K562 (cell line): ENCODE data around the gene AMN1. TPM values are rescaled to one million over a fixed set of nuclear protein-coding genes. Genes with fewer than 3 reads are reported as not detected.

Source experiments
- ATAC-seq: fragments of 200-7000 bp; cut with Tn5 transposase; 3 replicates; pipeline ENCODE4 v1.9.1; 2020; ENCODE audit warnings: moderate library complexity
- BruUV-seq: library from RNA; stranded (reverse); fragments of 400-500 nt; replicated peaks from 2 replicates; lab custom pipeline; 2021; lab: Mats Ljungman, UMichigan
- CTCF ChIA-PET: fragments of 300-600 bp; formaldehyde crosslinking; extraction: SDS; loops from one replicate; lab custom pipeline; 2021; ENCODE audit warnings: low intra/inter-chr PET ratio; lab: Yijun Ruan, JAX
- POLR2A ChIA-PET: fragments of 300-600, 350-650 bp; sonication (Branson Sonifier 250); formaldehyde crosslinking; extraction: SDS; loops from one replicate; lab custom pipeline; 2021; ENCODE audit warnings: antibody characterized with exemption, inconsistent platforms; lab: Yijun Ruan, JAX
- DNase-seq, 4 experiments: peaks; one replicate each; pipeline versions ENCODE4 v3.0.0 to v3.0.0-alpha.2; 2011 to 2018; ENCODE audit warnings: low spot score in 3 of 4, mixed read lengths in 3 of 4; ENCODE audit errors: extremely low read depth in 1 of 4
- FAIRE-seq: peaks from 2 replicates; lab custom pipeline; 2011; peaks lifted over from hg19 to GRCh38; lab: Jason Lieb, UNC
- H2AFZ ChIP-seq: 2 replicates; pipeline ENCODE4 v1.6.0; 2011; ENCODE audit warnings: low read depth, low read length, control low read depth, inconsistent platforms
- H3K27ac ChIP-seq: fragments of 200-600 bp; 3 replicates; pipeline ENCODE4 v1.8.0; 2011; ENCODE audit warnings: low read depth, mild to moderate bottlenecking, control low read depth, inconsistent platforms, low read length, moderate library complexity, mixed read lengths; ENCODE audit errors: extremely low read depth
- H3K27me3 ChIP-seq, 2 experiments: fragments of 300-600 bp in 1 of 2; 2 replicates in 1 of 2; 3 replicates in 1 of 2; pipeline versions ENCODE4 v1.6.0 to v1.8.0; 2011; ENCODE audit warnings: inconsistent platforms in 2 of 2, low read length in 2 of 2, mild to moderate bottlenecking in 1 of 2, mixed read lengths in 1 of 2, moderate library complexity in 1 of 2; ENCODE audit not compliant: control insufficient read depth in 2 of 2, insufficient read depth in 2 of 2
- H3K36me3 ChIP-seq: fragments of 300-600 bp; 3 replicates; pipeline ENCODE4 v1.8.0; 2011; ENCODE audit warnings: mild to moderate bottlenecking, low read length, inconsistent platforms; ENCODE audit not compliant: control insufficient read depth, insufficient read depth
- H3K4me1 ChIP-seq, 2 experiments: fragments of 200-600 bp in 1 of 2; replicated peaks in 1 of 2; 2 replicates in 1 of 2; 3 replicates in 1 of 2; pipeline versions ENCODE4 v1.5.1 to v1.8.0; 2011; ENCODE audit warnings: inconsistent platforms in 2 of 2, low read length in 2 of 2, mild to moderate bottlenecking in 1 of 2, mixed read lengths in 1 of 2, moderate library complexity in 1 of 2; ENCODE audit not compliant: control insufficient read depth in 2 of 2, insufficient read depth in 2 of 2
- H3K4me2 ChIP-seq: 2 replicates; pipeline ENCODE4 v1.6.1; 2011; ENCODE audit warnings: low read length, control low read depth, inconsistent platforms, mixed read lengths; ENCODE audit not compliant: insufficient read depth
- H3K4me3 ChIP-seq: fragments of 200-600 bp; sonication (generic), shearing (Covaris generic); 2 replicates; pipeline ENCODE4 v1.5.1; 2016; ENCODE audit warnings: control low read depth, inconsistent platforms
- H3K79me2 ChIP-seq: fragments of 200-600 bp; 3 replicates; pipeline ENCODE4 v1.8.0; 2011; ENCODE audit warnings: low read length, inconsistent platforms; ENCODE audit not compliant: control insufficient read depth, insufficient read depth
- H3K9ac ChIP-seq, 2 experiments: 2 replicates each; pipeline versions ENCODE4 v1.6.0 to v1.6.1; 2011; ENCODE audit warnings: low read depth in 2 of 2, low read length in 2 of 2, control low read depth in 1 of 2, inconsistent platforms in 1 of 2, mild to moderate bottlenecking in 1 of 2, mixed read lengths in 1 of 2; ENCODE audit not compliant: insufficient read depth in 1 of 2
- H3K9me1 ChIP-seq: one replicate; pipeline ENCODE4 v1.6.0; 2011; ENCODE audit warnings: inconsistent platforms, mild to moderate bottlenecking, low read length, moderate library complexity; ENCODE audit not compliant: control insufficient read depth, insufficient read depth
- H3K9me3 ChIP-seq: replicated peaks from 2 replicates; pipeline ENCODE4 v1.5.1; 2011; ENCODE audit warnings: low read depth, low read length, inconsistent platforms; ENCODE audit not compliant: control insufficient read depth, insufficient read depth
- H4K20me1 ChIP-seq: replicated peaks from 2 replicates; pipeline ENCODE4 v1.6.1; 2011; ENCODE audit warnings: low read length, inconsistent platforms, mixed read lengths; ENCODE audit not compliant: control insufficient read depth, insufficient read depth
- CEBPB ChIP-seq: fragments of 450-650 bp; IDR thresholded peaks from 2 replicates; pipeline ENCODE4 v1.6.1; 2016; ENCODE audit warnings: missing genetic modification characterization, missing compliant biosample characterization
- DPF2 ChIP-seq: fragments of 450-650 bp; IDR thresholded peaks from 2 replicates; pipeline ENCODE4 v1.6.1; 2016
- HLTF ChIP-seq: fragments of 450-650 bp; IDR thresholded peaks from 2 replicates; pipeline ENCODE4 v1.6.1; 2016
- IFI16 ChIP-seq: fragments of 250-450 bp; sonication (Bioruptor Pico); IDR thresholded peaks from 2 replicates; pipeline ENCODE4 v2.1.2; 2022; ENCODE audit warnings: mild to moderate bottlenecking, inconsistent platforms
- ILF3 ChIP-seq: fragments of 450-650 bp; IDR thresholded peaks from 2 replicates; pipeline ENCODE4 v1.6.1; 2018; ENCODE audit warnings: antibody characterized with exemption, mild to moderate bottlenecking, moderate library complexity, borderline replicate concordance
- MAFK ChIP-seq: IDR thresholded peaks from 2 replicates; pipeline ENCODE4 v1.6.1; 2011; ENCODE audit warnings: low read length, improper control_type of control experiment
- SMARCA5 ChIP-seq: fragments of 450-650 bp; IDR thresholded peaks from 2 replicates; pipeline ENCODE4 v1.6.1; 2016
- SMARCE1 ChIP-seq: fragments of 450-650 bp; IDR thresholded peaks from 2 replicates; pipeline ENCODE4 v1.7.1; 2016; ENCODE audit warnings: mild to moderate bottlenecking
- TAF9B ChIP-seq: fragments of 450-650 bp; IDR thresholded peaks from 2 replicates; pipeline ENCODE4 v1.6.1; 2018; ENCODE audit warnings: mild to moderate bottlenecking; ENCODE audit not compliant: partially characterized antibody
- TEAD4 ChIP-seq, 2 experiments: sonication (generic) in 1 of 2; formaldehyde crosslinking in 1 of 2; IDR thresholded peaks; 2 replicates each; pipeline versions ENCODE4 v1.6.1 to v1.8.0; 2012 to 2022; ENCODE audit warnings: borderline replicate concordance in 1 of 2, inconsistent platforms in 1 of 2, low read length in 1 of 2, mild to moderate bottlenecking in 1 of 2, missing genetic modification reagents in 1 of 2
- TRIM24 ChIP-seq, 2 experiments: fragments of 450-650 bp; IDR thresholded peaks; 2 replicates each; pipeline ENCODE4 v1.6.1; 2016
- ZNF561 ChIP-seq: fragments of 450-650 bp; formaldehyde crosslinking; conservative IDR thresholded peaks from 2 replicates; pipeline ENCODE4 v1.4.0; 2020; ENCODE audit warnings: mild to moderate bottlenecking, moderate library complexity
- WGBS: fragments of 100-300 bp; shearing (Covaris generic); methylation state at CpG from one replicate; pipeline ENCODE4 v1.1.6; 2016; ENCODE audit warnings: low coverage, mixed read lengths; ENCODE audit not compliant: insufficient coverage; ENCODE audit errors: missing lambda C conversion rate; 5-methylcytosine and 5-hydroxymethylcytosine counted together
- in situ Hi-C: fragments of 300-500 bp; cut with MboI; formaldehyde crosslinking; loops from 4 replicates; pipeline ENCODE4 v1.15.0; 2018; ENCODE audit warnings: inconsistent platforms, mixed read lengths
- intact Hi-C: fragments of 100-400 bp; cut with micrococcal nuclease; formaldehyde crosslinking; loops from 2 replicates; pipeline ENCODE4 v1.14.2; 2022
- polyA plus RNA-seq, 8 experiments: library from polyadenylated mRNA; depleted of rRNA in 4 of 8; stranded (reverse) in 5 of 8; unstranded in 3 of 8; fragments of >200 nt; fragmentation: Nextera tagmentation in 2 of 8; fragmentation: Illumina TruSeq in 1 of 8; extraction: Ambion mirVana in 2 of 8; extraction: Trizol in 1 of 8; gene quantifications; 2 replicates each; pipeline versions ENCODE4 v1.2.1 to v1.2.3, GENCODE V29; 2011 to 2014; ENCODE audit warnings: inconsistent platforms in 1 of 8, missing spikeins in 1 of 8
- total RNA-seq, 7 experiments: library from RNA; depleted of rRNA in 6 of 7; stranded (reverse); fragments of >200 nt in 6 of 7; fragmentation: Illumina TruSeq in 2 of 7; extraction: Trizol in 2 of 7; gene quantifications; 2 replicates each; pipeline versions ENCODE4 v1.2.1 to v1.2.3, GENCODE V29; 2011 to 2021; ENCODE audit warnings: low replicate concordance in 1 of 7
- TF ChIP-seq, protein P1 (sequence below): sonication (generic); IDR thresholded peaks from 2 replicates; pipeline ENCODE4 v1.6.1; 2016

The AMN1 gene
- total and polyA plus RNA-seq, 9 of the 15 experiments (the other 6 are each of a cell fraction or from before 2014, with no cell fraction given), result 5.2 to 27.6 (median 13.0) TPM

DNA sequence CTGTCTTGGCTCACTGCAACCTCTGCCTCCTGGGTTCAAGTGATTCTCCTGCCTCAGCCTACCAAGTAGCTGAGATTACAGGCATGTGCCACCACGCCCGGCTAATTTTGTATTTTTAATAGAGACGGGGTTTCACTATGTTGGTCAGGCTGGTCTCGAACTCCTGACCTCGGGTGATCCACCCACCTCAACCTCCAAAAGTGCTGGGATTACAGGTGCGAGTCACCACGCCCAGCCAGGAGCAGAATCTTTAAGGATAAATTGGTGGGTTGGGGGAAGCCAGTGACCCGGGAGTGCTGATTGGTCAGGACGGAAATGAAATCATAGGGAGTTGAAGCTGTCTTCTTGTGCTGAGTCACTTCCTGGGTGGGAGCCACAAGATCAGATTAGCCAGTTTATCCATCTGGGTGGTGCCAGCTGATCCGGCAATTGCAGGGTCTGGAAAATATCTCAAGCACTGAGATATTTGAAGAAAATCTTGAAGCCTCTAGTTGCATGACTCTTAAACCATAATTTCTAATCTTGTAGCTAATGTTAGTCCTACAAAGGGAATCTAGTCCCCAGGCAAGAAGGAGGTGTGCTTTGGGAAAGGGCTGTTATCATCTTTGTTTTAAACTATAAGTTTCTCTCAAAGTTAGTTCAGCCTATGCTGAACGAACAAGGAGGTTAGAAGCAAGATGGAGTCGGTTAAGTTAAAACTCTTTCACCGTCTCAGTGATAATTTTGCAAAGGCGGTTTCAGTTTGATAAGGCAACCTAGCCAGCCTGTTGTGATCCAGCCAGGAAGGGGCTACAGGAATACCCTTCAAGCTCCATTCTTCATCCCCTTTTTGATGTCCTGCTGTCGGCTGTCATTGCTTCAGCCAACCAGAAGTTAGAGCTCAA lies 5.0 kb upstream of the AMN1 start (continued):
- TF ChIP-seq ZNF561 (CRISPR knock-in tag) (peak; percentile 80; the same call in 1 of the 2 replicates), TRIM24 (IDR thresholded peaks at IDR 0.05) (peak; percentile 66 to 82; a peak in 3 of 4 replicates)
- TF ChIP-seq, protein P1, sequence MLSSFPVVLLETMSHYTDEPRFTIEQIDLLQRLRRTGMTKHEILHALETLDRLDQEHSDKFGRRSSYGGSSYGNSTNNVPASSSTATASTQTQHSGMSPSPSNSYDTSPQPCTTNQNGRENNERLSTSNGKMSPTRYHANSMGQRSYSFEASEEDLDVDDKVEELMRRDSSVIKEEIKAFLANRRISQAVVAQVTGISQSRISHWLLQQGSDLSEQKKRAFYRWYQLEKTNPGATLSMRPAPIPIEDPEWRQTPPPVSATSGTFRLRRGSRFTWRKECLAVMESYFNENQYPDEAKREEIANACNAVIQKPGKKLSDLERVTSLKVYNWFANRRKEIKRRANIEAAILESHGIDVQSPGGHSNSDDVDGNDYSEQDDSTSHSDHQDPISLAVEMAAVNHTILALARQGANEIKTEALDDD, result peak; percentile 59

DNA sequence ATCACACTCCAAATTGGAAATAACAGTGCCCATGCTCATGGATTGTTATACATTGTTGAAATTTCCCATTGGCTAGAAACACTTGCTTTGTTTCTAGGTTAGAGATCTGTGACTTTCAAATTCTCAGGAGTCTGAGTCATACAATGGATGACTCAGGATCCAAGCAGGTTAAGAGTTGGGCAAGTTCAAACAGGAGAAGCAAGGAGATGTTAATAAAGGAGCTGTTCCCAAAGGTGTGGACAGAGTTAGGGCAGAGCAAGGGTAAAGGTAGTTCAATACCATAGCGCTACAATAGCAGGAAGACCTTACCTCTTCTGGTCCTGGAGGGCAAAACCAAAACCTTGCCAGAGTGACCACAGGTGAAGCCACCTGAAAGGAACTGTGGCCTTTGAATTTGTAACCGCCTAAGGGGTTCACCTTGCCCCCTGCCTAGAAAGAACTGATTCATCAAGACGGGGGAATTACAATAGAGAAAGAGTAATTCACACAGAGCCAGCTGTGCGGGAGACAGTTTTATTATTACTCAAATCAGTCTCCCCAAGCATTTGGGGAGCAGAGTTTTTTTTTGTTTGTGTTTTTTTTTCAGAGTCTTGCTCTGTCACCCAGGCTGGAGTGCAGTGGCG lies 4.2 kb upstream of the AMN1 start:
- WGBS, result 15% methylated on average over 5 of the region's 5 CpGs
- BruUV-seq, result no TSS peak
- FAIRE-seq, result peak; percentile 89
- ATAC-seq, result peak; percentile 16
- peak overlapping the region; percentile 67 for H3K4me2 ChIP-seq
- in situ Hi-C loops, result no loop called here
- peak; percentile 55 to 84 (median 60) for DNase-seq
- peaks cover 8 to 50% of the 10 kb centered on the region in 2 experiments; a peak in 4 of 5 replicates for H3K4me1 ChIP-seq
- intact Hi-C loops, result loop anchor here (5.0 kb wide), 2 partner anchors 76 to 314 kb away; partner anchors contain the start of gene ETFBKMT
- CTCF ChIA-PET, result no interaction called here
- no peaks in the 10 kb centered on the region for H3K9me1 ChIP-seq
- peak overlapping the region; percentile 72 for H2AFZ ChIP-seq
- POLR2A ChIA-PET, result interaction anchor here (0.7 to 2.2 kb wide), 4 partner anchors 12 to 294 kb away, joined by 3 to 5 read pairs (median 3); no protein-coding TSS in a partner anchor
- no peaks in the 10 kb centered on the region for H3K27me3 ChIP-seq
- peak overlapping the region; percentile 72 to 78; a peak in 3 of 4 replicates for H3K9ac ChIP-seq
- no peaks in the 10 kb centered on the region for H4K20me1 ChIP-seq
- peak overlapping the region; percentile 97 for H3K27ac ChIP-seq
- no peak overlapping the region for H3K4me3 ChIP-seq
- H3K9me3 ChIP-seq, result 0 out of 2 replicates have a peak, but pooled peaks cover 5% of the 10 kb centered on the region
- no peaks in the 10 kb centered on the region for H3K36me3 ChIP-seq
- H3K79me2 ChIP-seq, result peaks cover 25% of the 10 kb centered on the region
- TF ChIP-seq MAFK (peak; percentile 79), DPF2 (peak; percentile 96), TAF9B (peak; percentile 45), HLTF (0 out of 2 replicates have a peak, but pooled peaks have one; percentile 46), SMARCA5 (0 out of 2 replicates have a peak, but pooled peaks have one; percentile 71), CEBPB (peak; percentile 70), SMARCE1 (peak; percentile 91), IFI16 (CRISPR knock-in tag) (no peak), TEAD4 (IDR thresholded peaks at IDR 0.05; ENCODE audit: low read length) (peak; percentile 87), TEAD4 (CRISPR knock-in tag; IDR thresholded peaks at IDR 0.05; ENCODE audit: borderline replicate concordance) (no peak), ILF3 (no peak; the same call in 1 of the 2 replicates)
